ENCODE data around the gene CRYBG3. TPM values are rescaled to one million over a fixed set of nuclear protein-coding genes. Genes with fewer than 3 reads are reported as not detected.
A peak's percentile ranks its signal among the peaks of the same experiment; 100 is the strongest.

Gene CRYBG3
- total and polyA plus RNA-seq, 2 of the 13 experiments (the other 11 are each of a cell fraction or from before 2014, with no cell fraction given): 3.8 to 15.9 TPM

GRCh38 chr3:97821774-97822358 lies at the start of gene CRYBG3 (continued):
- TF ChIP-seq, protein P1, sequence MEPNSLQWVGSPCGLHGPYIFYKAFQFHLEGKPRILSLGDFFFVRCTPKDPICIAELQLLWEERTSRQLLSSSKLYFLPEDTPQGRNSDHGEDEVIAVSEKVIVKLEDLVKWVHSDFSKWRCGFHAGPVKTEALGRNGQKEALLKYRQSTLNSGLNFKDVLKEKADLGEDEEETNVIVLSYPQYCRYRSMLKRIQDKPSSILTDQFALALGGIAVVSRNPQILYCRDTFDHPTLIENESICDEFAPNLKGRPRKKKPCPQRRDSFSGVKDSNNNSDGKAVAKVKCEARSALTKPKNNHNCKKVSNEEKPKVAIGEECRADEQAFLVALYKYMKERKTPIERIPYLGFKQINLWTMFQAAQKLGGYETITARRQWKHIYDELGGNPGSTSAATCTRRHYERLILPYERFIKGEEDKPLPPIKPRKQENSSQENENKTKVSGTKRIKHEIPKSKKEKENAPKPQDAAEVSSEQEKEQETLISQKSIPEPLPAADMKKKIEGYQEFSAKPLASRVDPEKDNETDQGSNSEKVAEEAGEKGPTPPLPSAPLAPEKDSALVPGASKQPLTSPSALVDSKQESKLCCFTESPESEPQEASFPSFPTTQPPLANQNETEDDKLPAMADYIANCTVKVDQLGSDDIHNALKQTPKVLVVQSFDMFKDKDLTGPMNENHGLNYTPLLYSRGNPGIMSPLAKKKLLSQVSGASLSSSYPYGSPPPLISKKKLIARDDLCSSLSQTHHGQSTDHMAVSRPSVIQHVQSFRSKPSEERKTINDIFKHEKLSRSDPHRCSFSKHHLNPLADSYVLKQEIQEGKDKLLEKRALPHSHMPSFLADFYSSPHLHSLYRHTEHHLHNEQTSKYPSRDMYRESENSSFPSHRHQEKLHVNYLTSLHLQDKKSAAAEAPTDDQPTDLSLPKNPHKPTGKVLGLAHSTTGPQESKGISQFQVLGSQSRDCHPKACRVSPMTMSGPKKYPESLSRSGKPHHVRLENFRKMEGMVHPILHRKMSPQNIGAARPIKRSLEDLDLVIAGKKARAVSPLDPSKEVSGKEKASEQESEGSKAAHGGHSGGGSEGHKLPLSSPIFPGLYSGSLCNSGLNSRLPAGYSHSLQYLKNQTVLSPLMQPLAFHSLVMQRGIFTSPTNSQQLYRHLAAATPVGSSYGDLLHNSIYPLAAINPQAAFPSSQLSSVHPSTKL (CRISPR knock-in tag; IDR thresholded peaks at IDR 0.05): no peak; the same call in 1 of the 2 replicates
- TF ChIP-seq HDAC6 (IDR thresholded peaks at IDR 0.05; ENCODE audit: low read depth, low read length) (no peak), NR2C2 (CRISPR knock-in tag; IDR thresholded peaks at IDR 0.05; ENCODE audit: borderline replicate concordance) (no peak), HMGA1 (CRISPR knock-in tag; conservative IDR thresholded peaks at IDR 0.05) (no peak), ZNF143 (CRISPR knock-in tag; IDR thresholded peaks at IDR 0.05) (no peak), MED13 (CRISPR knock-in tag; IDR thresholded peaks at IDR 0.05) (no peak), HNRNPLL (IDR thresholded peaks at IDR 0.05; ENCODE audit: low read depth, low read length, poor library complexity, severe bottlenecking) (peak; percentile 80), ZXDC (CRISPR knock-in tag; IDR thresholded peaks at IDR 0.05) (peak; percentile 26; the same call in 1 of the 2 replicates), GZF1 (CRISPR knock-in tag; IDR thresholded peaks at IDR 0.05) (no peak), GMEB1 (CRISPR knock-in tag; IDR thresholded peaks at IDR 0.05; ENCODE audit: borderline replicate concordance) (peak; percentile 27; the same call in 1 of the 2 replicates), E2F1 (CRISPR knock-in tag; IDR thresholded peaks at IDR 0.05) (no peak), REPIN1 (CRISPR knock-in tag; IDR thresholded peaks at IDR 0.05; ENCODE audit: borderline replicate concordance, low read depth) (peak; percentile 9; the same call in 1 of the 2 replicates), ZBTB21 (CRISPR knock-in tag; IDR thresholded peaks at IDR 0.05) (no peak), ZNF562 (CRISPR knock-in tag; IDR thresholded peaks at IDR 0.05; ENCODE audit: borderline replicate concordance) (no peak), MEIS1 (CRISPR knock-in tag; IDR thresholded peaks at IDR 0.05; ENCODE audit: borderline replicate concordance) (no peak), SIN3A (IDR thresholded peaks at IDR 0.05; ENCODE audit: borderline replicate concordance, low read depth, low read length) (peak; percentile 66; the same call in 1 of the 2 replicates), MXD4 (CRISPR knock-in tag; IDR thresholded peaks at IDR 0.05) (no peak), ZNF136 (CRISPR knock-in tag; IDR thresholded peaks at IDR 0.05; ENCODE audit: low read depth) (no peak)
